Activated naive CD8-positive, alpha-beta T cell (primary cell): ENCODE data around the gene RPRD1B.

ENCODE experiments used
- H3K27ac Mint-ChIP-seq: one replicate; pipeline ENCODE4 v1.8.0; 2021; ENCODE audit warnings: mixed read lengths
- H3K27me3 Mint-ChIP-seq: one replicate; pipeline ENCODE4 v1.8.0; 2021; ENCODE audit warnings: mixed read lengths
- H3K36me3 Mint-ChIP-seq: one replicate; pipeline ENCODE4 v1.8.0; 2021; ENCODE audit warnings: mixed read lengths
- H3K4me1 Mint-ChIP-seq: one replicate; pipeline ENCODE4 v1.8.0; 2021; ENCODE audit warnings: low read depth, mixed read lengths
- H3K4me3 Mint-ChIP-seq: one replicate; pipeline ENCODE4 v1.8.0; 2021; ENCODE audit warnings: mild to moderate bottlenecking, mixed read lengths
- H3K9me3 Mint-ChIP-seq: one replicate; pipeline ENCODE4 v1.8.0; 2021; ENCODE audit warnings: low read depth, mixed read lengths

RPRD1B gene

DNA sequence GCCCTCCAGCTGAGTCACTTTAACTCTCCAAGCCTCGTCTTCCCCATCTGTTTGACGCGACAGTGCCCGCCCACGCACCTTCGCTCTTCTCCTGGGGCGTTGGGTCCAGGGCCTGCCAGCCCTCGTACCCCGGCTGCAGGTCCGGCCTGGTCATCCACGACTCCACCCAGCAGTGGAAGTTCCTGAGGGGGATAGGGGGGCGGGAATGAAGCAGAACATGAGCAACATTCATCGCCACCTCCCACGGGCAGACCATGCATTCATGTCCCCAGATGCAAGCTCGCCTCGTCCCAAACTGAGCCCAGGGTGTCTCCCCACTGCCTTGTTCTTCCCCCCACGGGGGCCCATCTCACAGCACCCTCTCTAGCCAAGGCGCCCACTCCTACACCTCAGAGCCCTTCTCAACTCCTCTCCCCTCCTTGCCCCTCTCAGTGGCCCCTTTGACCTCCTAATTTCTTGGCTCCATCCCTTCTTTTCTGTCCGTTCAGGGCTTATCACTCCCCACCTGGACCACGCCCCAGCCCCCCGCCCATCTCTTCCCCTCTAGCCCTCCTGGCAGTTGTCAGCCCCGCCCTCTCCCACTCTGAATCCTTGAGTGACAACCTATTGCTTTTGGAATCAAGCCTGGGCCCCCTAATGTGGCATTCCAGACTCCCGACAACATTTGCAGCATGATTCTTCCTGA is 107.8 kb downstream of the RPRD1B start:
- Mint-ChIP-seq H3K4me3 (no peak overlapping the region), H3K27ac (no peak overlapping the region), H3K9me3 (no peaks in the 10 kb centered on the region), H3K36me3 (no peaks in the 10 kb centered on the region), H3K27me3 (peaks cover 3% of the 10 kb centered on the region), H3K4me1 (no peaks in the 10 kb centered on the region)
